NOMO-1 treated with DMSO at 0.1 percent for 48 hours (cell line): ENCODE data around the gene CD93.

Source experiments
- DNase-seq: peaks from one replicate; lab custom pipeline; 2025; ENCODE audit not compliant: unreplicated experiment; lab: John Stamatoyannopoulos, UW

CD93 gene

DNA sequence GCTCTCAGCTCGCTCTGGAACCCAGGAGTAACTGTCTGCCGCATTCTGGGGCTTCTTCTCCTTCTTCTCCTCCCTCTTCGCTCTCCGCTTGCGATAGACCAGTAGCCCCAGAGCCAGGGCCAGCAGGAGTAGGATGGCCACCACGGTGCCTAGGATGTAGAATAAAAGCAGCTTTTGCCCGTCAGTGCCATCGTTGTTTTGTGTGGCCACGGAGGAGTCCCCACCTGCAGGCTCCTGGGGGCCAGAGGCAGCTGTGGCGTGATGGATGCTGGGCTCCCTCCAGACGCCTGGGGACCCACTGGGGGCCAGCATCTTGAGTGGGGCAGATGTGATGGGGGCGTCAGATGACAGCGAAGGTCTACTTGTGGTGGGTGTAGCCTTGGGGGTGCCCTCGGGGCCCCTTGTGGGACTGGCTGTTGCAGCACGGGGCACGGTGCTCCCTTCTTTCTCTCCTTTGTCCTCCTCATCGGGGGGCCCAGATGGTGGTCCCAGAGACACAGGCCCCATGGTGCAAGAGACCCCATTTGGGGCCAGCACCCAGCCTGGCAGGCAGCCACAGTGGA lies 1.8 kb downstream of the CD93 start:
- no peak for DNase-seq

DNA sequence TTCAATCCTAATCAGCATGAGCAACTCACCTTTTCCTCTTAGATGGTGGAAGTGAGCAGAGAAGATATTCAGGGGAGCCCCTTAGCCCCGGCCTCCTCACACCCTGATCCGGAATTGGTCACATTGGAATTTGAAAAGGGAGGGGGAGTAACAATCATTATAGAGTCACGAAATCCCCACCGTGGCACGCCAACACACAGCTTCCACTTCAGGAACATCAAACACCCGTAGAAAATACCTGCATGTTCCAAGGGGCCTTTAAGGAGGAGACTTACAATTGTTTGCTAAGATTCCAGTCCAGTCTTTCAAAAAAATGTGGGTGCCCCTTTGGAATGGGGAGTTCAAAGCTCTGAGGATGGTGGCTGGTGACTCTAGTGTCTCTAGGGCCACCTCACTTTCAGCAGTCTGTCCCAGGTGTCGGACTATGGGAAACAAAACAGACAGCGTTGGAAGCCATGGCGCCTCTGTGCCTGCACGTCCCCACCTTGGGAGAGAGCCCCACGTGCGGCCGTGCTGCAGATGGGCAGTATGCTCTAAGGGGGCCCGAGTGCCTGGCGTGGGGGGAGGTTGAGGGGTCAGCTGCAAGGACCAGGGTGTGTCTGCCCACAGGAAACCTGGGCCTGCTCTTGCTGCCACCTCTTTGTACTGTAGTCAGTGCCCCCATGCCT lies 2.4 kb downstream of the CD93 start:
- no peak for DNase-seq

GRCh38 chr20:23082846-23083552 lies 3.1 kb downstream of the CD93 start:
- peak; percentile 22 for DNase-seq

DNA sequence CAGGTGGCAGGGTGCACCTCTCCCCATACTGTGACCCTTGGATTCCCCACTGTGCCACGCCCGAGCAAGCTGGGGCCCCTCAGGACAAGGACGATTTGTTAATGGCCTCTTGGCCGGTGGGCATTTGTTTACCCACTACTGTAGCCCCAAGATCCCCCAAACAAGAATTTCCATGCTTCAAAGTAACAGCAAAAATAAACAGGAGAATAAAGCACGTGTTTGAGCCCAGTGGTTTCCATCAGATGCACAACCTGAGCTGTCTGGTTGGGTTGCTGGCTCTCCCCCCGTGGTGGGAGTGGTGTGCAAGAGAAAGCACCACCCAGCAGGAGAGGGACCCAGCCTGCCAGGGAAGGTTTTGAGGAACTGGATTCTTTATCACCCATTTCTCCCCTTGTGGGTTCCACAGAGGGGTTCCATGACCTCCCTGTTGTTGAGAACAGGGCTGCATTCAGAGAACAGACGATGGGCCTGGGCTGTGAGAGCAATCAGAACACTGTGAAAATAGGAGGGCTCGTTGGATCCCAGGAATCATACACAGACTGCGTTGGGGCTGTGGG lies 4.8 kb downstream of the CD93 start:
- DNase-seq: no peak

DNA sequence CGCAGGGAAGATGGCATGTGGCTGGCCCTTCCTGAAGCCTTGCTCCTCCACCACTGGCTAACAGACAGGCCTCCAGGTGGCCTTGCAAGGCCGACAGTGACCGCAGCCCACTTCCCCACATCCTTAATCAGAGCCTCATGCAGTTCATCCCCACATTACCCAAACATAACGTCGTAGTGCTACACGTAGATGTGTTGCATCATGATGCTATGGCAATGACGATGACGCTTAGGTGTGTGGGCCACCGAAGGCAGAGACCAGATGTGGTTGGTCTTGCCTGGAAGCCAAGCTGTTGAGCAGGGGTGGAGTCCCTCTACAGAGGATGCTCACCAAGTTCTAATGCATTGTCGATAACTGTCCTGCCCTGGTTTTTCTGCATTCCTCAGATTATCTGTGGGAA lies 5.6 kb downstream of the CD93 start:
- peak; percentile 50 for DNase-seq

DNA sequence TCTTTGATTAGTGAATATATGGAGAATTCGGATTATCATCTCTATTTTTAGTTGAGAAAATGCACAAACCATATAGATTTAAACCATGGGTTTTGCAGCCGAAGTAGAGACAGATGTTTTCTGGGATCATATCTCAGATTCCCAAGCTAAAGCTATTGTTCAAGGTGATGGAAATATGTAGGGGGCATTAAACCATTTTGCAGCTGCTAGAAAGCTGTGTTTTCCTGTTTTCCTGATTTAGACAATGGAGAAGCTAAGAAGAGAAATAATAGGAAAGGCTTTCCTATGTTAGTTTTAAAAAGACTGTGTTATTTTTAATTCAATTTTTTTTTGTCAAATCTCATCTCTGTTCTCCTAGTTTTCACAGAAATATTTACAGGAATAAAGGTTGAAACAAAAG lies 6.2 kb downstream of the CD93 start:
- no peak for DNase-seq

DNA sequence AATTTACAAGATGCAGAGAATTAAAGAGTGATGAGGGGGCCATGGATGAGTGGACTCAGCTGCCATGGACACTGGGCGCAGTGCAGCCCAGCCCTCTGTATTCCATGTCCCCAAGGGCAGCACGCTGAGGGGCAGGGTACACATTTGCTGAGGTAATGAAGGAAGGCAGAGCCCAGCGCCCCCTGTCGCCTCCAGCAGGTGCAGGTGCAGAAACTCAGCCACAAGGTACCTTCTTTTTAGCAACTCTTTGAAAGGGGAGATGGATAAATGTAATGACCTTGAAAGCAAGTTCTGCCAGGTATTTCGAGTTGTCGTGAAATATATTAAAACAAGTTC lies 7.1 kb downstream of the CD93 start:
- DNase-seq: no peak

DNA sequence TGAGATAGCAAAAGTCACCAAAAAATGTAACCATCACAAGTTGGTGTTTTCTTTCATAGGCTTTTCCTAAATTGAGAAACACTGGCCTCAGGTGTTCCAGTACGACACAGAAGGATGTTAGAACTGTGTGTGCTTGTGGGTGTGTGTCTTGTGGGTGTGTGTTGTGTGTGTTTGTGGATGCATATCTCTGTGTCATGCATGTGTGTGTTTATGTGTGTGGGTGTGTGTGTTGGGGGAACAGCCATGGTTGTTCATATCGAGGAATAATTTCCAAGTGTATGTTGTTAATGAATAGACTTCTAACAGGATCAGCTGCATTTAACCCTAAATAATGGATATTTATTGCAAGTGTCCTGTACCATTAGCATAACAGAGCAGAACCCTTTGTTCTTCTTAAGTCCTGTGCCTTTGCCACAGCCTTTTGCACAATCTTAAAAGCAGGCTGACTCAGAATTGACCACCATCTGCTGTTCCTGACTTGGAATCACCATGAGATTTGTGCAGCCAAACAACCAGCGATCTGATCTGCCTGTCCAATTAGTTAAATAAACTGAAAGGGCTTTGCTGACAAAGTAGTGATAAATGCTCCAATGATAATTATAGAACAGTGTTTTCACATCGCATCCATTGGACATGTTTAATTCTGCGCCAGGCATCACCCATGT lies 7.6 kb downstream of the CD93 start:
- DNase-seq: peak; percentile 30

- no peak for DNase-seq
Measured at GRCh38 chr20:23077277-23077676, 8.8 kb downstream of the CD93 start.

GRCh38 chr20:23074052-23074451 lies 12.1 kb downstream of the CD93 start:
- DNase-seq: no peak

- no peak for DNase-seq
Measured at GRCh38 chr20:23072892-23073586, 13.1 kb downstream of the CD93 start.

- DNase-seq: no peak
Measured at GRCh38 chr20:23071996-23072395, 14.1 kb downstream of the CD93 start.

DNA sequence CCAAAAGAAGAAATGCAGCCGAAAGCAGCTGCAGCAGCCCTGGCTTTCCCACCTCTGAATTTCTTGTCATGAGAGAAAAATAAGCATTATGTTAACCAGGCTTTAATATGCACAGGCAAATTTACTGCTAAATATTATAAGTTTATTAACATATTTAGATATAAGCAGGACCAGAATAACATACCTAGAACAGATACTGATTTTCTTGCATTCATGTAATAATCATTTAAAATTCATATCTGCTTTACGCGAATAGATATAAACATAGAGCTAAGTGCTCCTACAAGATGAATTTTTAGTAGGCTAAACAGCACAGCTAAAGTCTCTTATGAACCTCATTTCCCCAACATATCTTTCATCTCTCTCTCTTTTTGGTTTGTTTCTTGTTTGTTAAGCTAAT lies 14.7 kb downstream of the CD93 start:
- no peak for DNase-seq

DNA sequence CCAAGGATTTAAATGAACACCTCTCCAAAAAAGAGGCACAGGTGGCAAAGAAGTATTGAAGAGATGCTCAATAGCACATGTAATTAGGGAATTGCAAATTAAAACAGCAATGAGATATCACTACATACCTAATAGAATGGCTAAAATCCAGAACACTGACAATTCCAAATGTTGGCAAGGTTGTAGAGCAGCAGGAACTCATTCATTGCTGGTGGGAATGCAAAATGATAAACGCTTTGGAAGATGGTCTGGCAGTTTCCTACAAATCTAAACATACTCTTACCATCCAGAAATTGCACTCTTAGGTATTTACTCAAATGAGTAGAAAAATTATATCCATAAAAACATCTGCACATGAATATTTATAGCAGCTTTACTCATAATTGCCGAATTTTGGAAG lies 17.0 kb downstream of the CD93 start:
- DNase-seq: no peak

DNA sequence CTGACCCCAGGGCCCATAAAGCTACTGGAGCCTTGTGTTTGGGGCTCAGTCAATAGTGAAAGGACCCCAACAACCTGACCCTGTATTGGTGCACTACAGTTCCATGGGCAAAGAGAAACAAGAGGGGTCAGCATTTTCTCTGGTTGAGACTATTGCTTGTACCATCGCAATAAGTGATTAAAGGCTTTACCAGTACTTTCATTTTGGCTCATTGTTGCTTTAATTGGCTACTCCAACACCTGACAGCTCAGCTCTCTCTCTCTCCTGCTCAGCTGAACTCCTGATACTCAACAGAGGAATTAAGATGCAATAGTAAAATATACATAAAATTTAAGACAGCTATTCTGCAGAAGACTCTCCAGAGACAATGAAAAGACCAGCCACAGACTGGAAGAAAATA lies 17.8 kb downstream of the CD93 start:
- no peak for DNase-seq

DNA sequence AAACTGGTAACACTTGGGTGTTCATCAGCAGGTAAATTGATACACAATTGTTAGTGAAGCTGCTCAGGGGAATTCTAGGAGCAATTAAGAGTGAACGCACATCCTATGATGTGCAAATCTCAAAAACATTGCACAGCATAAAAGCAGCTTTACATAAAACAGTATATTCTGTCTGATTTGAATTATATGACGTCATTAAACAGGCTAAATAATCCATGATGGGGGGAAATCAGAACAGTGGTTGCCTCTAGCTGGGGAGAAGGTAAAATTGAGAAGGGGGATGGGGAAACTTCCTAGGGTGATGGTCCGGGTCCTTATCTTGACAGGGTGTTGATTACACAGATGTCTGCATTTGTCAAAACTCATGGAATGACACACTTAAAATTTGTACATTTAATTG lies 19.4 kb downstream of the CD93 start:
- DNase-seq: no peak

DNA sequence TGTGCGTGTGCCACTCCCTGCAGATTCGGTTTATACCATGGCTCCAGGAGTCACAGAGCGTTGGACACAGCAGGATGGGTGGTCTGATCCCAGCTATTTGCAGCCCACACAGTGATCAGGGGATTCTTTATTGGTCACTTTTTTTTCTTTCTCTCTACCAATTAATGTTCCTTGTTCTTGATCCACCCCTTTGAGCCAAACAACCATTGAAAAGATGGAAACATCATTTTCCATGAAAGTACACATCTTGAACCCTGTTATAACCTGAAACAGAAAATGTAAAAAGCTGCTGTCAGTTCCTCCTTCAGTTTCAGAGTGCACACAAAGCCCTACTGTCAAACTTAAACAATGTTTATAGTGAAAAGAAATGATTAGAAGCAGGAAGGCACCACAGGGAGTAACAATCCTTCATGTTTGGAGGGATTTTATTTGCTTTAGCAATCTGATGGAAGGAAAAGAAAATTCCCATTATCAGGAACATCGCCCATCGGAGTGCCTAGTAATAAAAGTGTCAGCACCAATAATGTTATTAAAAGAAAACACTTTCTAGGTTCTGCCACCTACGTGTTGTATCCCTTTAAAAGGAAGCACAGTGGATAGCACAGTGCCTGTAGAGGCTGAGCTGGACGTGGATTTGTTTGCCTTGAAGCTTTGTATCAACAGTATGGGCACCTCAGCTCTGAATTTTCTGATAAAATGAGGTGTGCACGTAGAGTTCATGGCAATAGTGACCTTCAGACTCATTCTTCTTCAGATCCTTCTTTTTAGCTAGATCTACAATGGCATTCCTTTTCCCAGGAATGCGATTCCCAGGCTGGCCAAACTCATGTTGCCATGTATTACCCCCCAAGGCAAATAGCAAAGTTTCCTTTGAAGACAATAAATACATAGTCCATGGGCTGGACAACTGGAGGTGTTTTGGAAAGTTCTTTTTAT lies 20.6 kb downstream of the CD93 start:
- DNase-seq: no peak

GRCh38 chr20:23063581-23063980 lies 22.5 kb downstream of the CD93 start:
- no peak for DNase-seq

DNA sequence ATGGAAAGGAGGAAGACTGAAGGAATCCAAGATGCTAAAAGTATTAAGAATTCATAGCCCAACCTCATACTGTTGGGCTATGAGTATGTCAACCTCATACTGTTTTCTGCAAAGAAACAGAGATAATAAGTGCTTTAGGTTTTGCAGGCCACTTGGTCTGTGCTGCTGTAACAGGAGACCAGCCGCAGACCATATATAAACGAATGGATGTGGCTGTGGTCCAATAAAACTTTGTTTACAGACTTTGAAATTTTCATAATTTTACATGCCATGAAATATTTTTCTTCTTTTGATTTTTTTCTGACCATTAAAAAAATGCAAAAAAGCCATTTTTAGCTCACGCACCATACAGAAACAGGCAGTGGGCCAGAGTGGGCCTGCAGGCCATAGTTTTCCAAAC lies 23.0 kb downstream of the CD93 start:
- no peak for DNase-seq

DNA sequence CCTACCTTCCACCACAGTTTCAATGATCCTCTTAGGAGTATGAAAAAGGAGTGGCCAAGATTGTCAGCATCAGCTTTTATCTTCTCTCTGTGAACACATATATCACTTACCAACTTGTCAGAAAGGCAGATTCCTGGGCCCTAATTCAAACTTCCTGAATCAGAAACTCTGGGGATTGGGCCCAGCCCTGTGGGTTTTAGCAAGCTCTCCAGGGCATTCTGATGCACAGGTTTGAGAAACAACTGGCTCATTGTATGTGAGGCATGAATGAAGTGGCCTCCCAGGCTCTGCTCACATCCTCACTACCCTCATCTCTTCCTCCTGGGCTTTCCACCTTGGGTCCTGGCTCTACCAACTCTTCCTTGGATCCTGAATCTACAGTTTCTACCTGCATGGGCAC lies 23.5 kb downstream of the CD93 start:
- DNase-seq: no peak
